PC-3 (cell line): ENCODE results near the gene MON2. TPM values are rescaled to one million over a fixed set of nuclear protein-coding genes. Genes with fewer than 3 reads are reported as not detected.

Experiments
- ATAC-seq: fragments of 200-7000 bp; cut with Tn5 transposase; 2 replicates; pipeline ENCODE4 v1.9.1; 2020; ENCODE audit warnings: mild to moderate bottlenecking, moderate library complexity
- BruUV-seq: library from RNA; stranded (reverse); fragments of 400-500 nt; replicated peaks from 2 replicates; lab custom pipeline; 2021; lab: Mats Ljungman, UMichigan
- CTCF ChIA-PET: fragments of 300-600 bp; sonication (Branson Sonifier 250); formaldehyde crosslinking; loops from one replicate; lab custom pipeline; 2022; ENCODE audit warnings: antibody characterized with exemption; lab: Charles Lee
- POLR2A ChIA-PET: fragments of 300-600 bp; sonication (Branson Sonifier 250); formaldehyde crosslinking; loops from one replicate; lab custom pipeline; 2022; ENCODE audit warnings: antibody characterized with exemption; ENCODE audit not compliant: unreplicated experiment; lab: Charles Lee
- DNase-seq: peaks from one replicate; pipeline ENCODE4 v3.0.0-alpha.2; 2015
- H2AFZ ChIP-seq: fragments of 300-600 bp; sonication (generic); 2 replicates; pipeline ENCODE4 v1.6.0; 2016; ENCODE audit warnings: antibody characterized with exemption, low read length
- H3F3A ChIP-seq: fragments of 300-600 bp; sonication (generic); one replicate; pipeline ENCODE4 v1.6.0; 2017; ENCODE audit warnings: antibody characterized with exemption, low read length, control low read depth, mild to moderate bottlenecking; ENCODE audit not compliant: unreplicated experiment
- H3K27ac ChIP-seq: fragments of 300-600 bp; sonication (generic); 2 replicates; pipeline ENCODE4 v1.5.1; 2016; ENCODE audit warnings: mild to moderate bottlenecking, low read length
- H3K27me3 ChIP-seq: fragments of 300-600 bp; sonication (generic); 2 replicates; pipeline ENCODE4 v1.6.1; 2016; ENCODE audit warnings: low read length, mixed read lengths
- H3K36me3 ChIP-seq: fragments of 300-600 bp; sonication (generic); 2 replicates; pipeline ENCODE4 v1.6.1; 2016; ENCODE audit warnings: low read depth, mixed run types, low read length, mixed read lengths
- H3K4me1 ChIP-seq: fragments of 300-600 bp; sonication (generic); 2 replicates; pipeline ENCODE4 v1.5.1; 2016; ENCODE audit warnings: low read length; ENCODE audit not compliant: insufficient read depth
- H3K4me2 ChIP-seq: fragments of 300-600 bp; sonication (generic); 2 replicates; pipeline ENCODE4 v1.6.0; 2016; ENCODE audit warnings: low read length
- H3K4me3 ChIP-seq: fragments of 300-600 bp; sonication (generic); 2 replicates; pipeline ENCODE4 v1.5.1; 2016; ENCODE audit warnings: mild to moderate bottlenecking, low read length, mixed read lengths
- H3K79me2 ChIP-seq: fragments of 300-600 bp; sonication (generic); 2 replicates; pipeline ENCODE4 v1.6.1; 2017; ENCODE audit warnings: low read length, mixed read lengths
- H3K9ac ChIP-seq: fragments of 300-600 bp; sonication (generic); 2 replicates; pipeline ENCODE4 v1.6.0; 2016; ENCODE audit warnings: mild to moderate bottlenecking, low read length
- H3K9me2 ChIP-seq: fragments of 300-600 bp; sonication (generic); replicated peaks from 2 replicates; pipeline ENCODE4 v1.6.1; 2016; ENCODE audit warnings: mixed run types, low read length, mixed read lengths
- H3K9me3 ChIP-seq: fragments of 300-600 bp; sonication (generic); 2 replicates; pipeline ENCODE4 v1.6.1; 2016; ENCODE audit warnings: low read length, mixed read lengths
- H4K20me1 ChIP-seq: fragments of 300-600 bp; sonication (generic); 2 replicates; pipeline ENCODE4 v1.6.1; 2016; ENCODE audit warnings: low read length, mixed read lengths
- EZH2 ChIP-seq: fragments of 300-600 bp; sonication (generic); IDR thresholded peaks from one replicate; pipeline ENCODE4 v1.6.1; 2017; ENCODE audit warnings: antibody characterized with exemption, mild to moderate bottlenecking, low read length; ENCODE audit not compliant: unreplicated experiment
- EZH2phosphoT487 ChIP-seq: fragments of 300-600 bp; sonication (generic); IDR thresholded peaks from 2 replicates; pipeline ENCODE4 v1.6.1; 2018; ENCODE audit warnings: mild to moderate bottlenecking, antibody characterized with exemption, low read length, borderline replicate concordance
- intact Hi-C: fragments of 100-400 bp; cut with micrococcal nuclease; formaldehyde crosslinking; loops from 2 replicates; pipeline ENCODE4 v1.9.0; 2023
- total RNA-seq: library from RNA; depleted of rRNA; stranded (reverse); fragments of >200 nt; gene quantifications from 2 replicates; pipeline ENCODE4 v1.2.3, GENCODE V29; 2014
- TF ChIP-seq, protein P1 (sequence below): fragments of 300-600 bp; sonication (generic); conservative IDR thresholded peaks from 2 replicates; pipeline ENCODE4 v1.5.1; 2017; ENCODE audit warnings: antibody characterized with exemption, low read depth, mild to moderate bottlenecking, low read length

The MON2 gene
- total RNA-seq, 1 experiment from 2014 or later = 19.1 TPM

- BruUV-seq = no TSS peak
- POLR2A ChIA-PET = no interaction called here
- ATAC-seq = no peak
Observed at GRCh38 chr12:62622177-62622576, 155.6 kb downstream of the MON2 start.

GRCh38 chr12:62625228-62625627 lies 158.6 kb downstream of the MON2 start:
- Histone ChIP-seq H4K20me1 (no peaks in the 10 kb centered on the region), H3K36me3 (no peaks in the 10 kb centered on the region), H3K9me3 (no peaks in the 10 kb centered on the region), H3K79me2 (no peaks in the 10 kb centered on the region), H3K27ac (no peak overlapping the region), H3K4me1 (no peaks in the 10 kb centered on the region), H3K4me2 (no peak overlapping the region), H3K9me2 (no peaks in the 10 kb centered on the region), H3K9ac (no peak overlapping the region), H3K4me3 (no peak overlapping the region), H3F3A (no peaks in the 10 kb centered on the region), H3K27me3 (no peaks in the 10 kb centered on the region), H2AFZ (no peak overlapping the region)
- intact Hi-C loops = no loop called here
- ATAC-seq (no peak), DNase-seq (no peak)
- TF ChIP-seq EZH2 (no peak), EZH2phosphoT487 (no peak)
- TF ChIP-seq, protein P1, sequence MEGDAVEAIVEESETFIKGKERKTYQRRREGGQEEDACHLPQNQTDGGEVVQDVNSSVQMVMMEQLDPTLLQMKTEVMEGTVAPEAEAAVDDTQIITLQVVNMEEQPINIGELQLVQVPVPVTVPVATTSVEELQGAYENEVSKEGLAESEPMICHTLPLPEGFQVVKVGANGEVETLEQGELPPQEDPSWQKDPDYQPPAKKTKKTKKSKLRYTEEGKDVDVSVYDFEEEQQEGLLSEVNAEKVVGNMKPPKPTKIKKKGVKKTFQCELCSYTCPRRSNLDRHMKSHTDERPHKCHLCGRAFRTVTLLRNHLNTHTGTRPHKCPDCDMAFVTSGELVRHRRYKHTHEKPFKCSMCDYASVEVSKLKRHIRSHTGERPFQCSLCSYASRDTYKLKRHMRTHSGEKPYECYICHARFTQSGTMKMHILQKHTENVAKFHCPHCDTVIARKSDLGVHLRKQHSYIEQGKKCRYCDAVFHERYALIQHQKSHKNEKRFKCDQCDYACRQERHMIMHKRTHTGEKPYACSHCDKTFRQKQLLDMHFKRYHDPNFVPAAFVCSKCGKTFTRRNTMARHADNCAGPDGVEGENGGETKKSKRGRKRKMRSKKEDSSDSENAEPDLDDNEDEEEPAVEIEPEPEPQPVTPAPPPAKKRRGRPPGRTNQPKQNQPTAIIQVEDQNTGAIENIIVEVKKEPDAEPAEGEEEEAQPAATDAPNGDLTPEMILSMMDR = no peak
- ChIA-PET POLR2A (no interaction called here), CTCF (no interaction called here)
- BruUV-seq = no TSS peak

More at GRCh38 chr12:62622177-62622576, 155.6 kb downstream of the MON2 start:
- intact Hi-C loops = no loop called here
- DNase-seq = no peak
- CTCF ChIA-PET = no interaction called here
- H3K9ac ChIP-seq = no peak overlapping the region
- H3F3A ChIP-seq = no peaks in the 10 kb centered on the region
- TF ChIP-seq EZH2phosphoT487 (no peak), EZH2 (no peak)
- TF ChIP-seq, protein P1 = no peak
- no peaks in the 10 kb centered on the region for H3K4me1 ChIP-seq
- H2AFZ ChIP-seq = no peak overlapping the region
- no peak overlapping the region for H3K4me2 ChIP-seq
- no peak overlapping the region for H3K4me3 ChIP-seq
- H3K9me3 ChIP-seq = no peaks in the 10 kb centered on the region
- H3K36me3 ChIP-seq = no peaks in the 10 kb centered on the region
- H4K20me1 ChIP-seq = no peaks in the 10 kb centered on the region
- H3K9me2 ChIP-seq = no peaks in the 10 kb centered on the region
- no peak overlapping the region for H3K27ac ChIP-seq
- no peaks in the 10 kb centered on the region for H3K27me3 ChIP-seq
- H3K79me2 ChIP-seq = no peaks in the 10 kb centered on the region

DNA sequence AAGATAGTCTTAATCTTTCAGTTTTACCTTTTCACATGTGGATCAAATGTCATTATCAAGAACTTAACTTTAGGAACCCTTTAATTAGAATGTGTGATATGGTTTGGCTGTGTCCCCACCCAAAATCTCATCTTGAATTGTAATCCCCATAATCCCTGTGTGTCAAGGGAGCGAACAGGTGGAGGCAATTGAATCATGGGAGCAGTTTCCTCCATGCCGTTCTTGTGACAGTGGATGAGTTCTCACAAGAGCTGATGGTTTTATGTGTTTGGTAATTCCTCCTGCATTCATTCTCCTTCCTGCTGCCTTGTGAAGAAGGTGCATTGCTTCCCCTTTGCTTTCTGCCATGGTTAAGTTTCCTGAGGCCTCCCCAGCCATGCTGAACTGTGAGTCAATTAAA lies 160.6 kb downstream of the MON2 start:
- Histone ChIP-seq H3K4me2 (no peak overlapping the region), H3F3A (no peaks in the 10 kb centered on the region), H3K36me3 (no peaks in the 10 kb centered on the region), H3K9ac (no peak overlapping the region), H3K9me2 (no peaks in the 10 kb centered on the region), H3K9me3 (no peaks in the 10 kb centered on the region), H3K79me2 (no peaks in the 10 kb centered on the region), H3K4me3 (no peak overlapping the region), H3K4me1 (no peaks in the 10 kb centered on the region), H4K20me1 (no peaks in the 10 kb centered on the region), H2AFZ (no peak overlapping the region), H3K27me3 (no peaks in the 10 kb centered on the region), H3K27ac (no peak overlapping the region)
- ATAC-seq (no peak), DNase-seq (no peak)
- ChIA-PET POLR2A (no interaction called here), CTCF (no interaction called here)
- no TSS peak for BruUV-seq
- TF ChIP-seq EZH2phosphoT487 (no peak), EZH2 (no peak)
- TF ChIP-seq, protein P1 = no peak
- intact Hi-C loops = no loop called here
